IMR-90 (cell line): Measurements from ENCODE around the gene SFTPA1.

ENCODE experiments used
- BHLHE40 ChIP-seq: fragments of 150-350 bp; IDR thresholded peaks from 2 replicates; pipeline ENCODE4 v1.6.1; 2016; ENCODE audit warnings: mild to moderate bottlenecking, low read depth, low read length
- MXI1 ChIP-seq: IDR thresholded peaks from 2 replicates; pipeline ENCODE4 v1.6.1; 2012; ENCODE audit warnings: low read depth, mild to moderate bottlenecking, low read length, moderate library complexity, borderline replicate concordance
- POLR2A ChIP-seq: IDR thresholded peaks from 2 replicates; pipeline ENCODE4 v1.6.1; 2012; ENCODE audit warnings: mild to moderate bottlenecking, low read depth, low read length
- TF ChIP-seq, protein P1 (sequence below): conservative IDR thresholded peaks from 2 replicates; pipeline ENCODE4 v1.5.1; 2012; ENCODE audit warnings: mild to moderate bottlenecking, low read depth, low read length, improper control_type of control experiment

DNA sequence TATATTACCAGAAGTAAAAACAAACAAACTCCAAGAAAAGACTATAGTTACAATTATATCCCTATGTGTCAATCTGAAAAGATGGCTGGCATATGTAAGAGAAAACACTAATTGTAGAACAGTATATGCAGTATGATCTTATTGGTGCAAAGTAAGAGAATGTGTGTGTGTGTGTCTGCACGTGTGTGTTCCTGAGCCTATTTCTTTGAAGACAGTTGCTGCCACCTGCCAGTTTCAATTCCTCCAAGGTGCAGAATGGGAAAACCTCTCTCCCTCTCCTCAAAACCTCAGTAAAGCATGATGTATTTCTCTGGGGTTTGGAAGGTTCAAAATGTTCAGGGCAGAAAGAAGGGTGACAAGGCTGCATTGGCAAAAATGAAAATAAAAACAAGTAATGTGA lies 8.8 kb upstream of the SFTPA1 start:
- TF ChIP-seq, protein P1, sequence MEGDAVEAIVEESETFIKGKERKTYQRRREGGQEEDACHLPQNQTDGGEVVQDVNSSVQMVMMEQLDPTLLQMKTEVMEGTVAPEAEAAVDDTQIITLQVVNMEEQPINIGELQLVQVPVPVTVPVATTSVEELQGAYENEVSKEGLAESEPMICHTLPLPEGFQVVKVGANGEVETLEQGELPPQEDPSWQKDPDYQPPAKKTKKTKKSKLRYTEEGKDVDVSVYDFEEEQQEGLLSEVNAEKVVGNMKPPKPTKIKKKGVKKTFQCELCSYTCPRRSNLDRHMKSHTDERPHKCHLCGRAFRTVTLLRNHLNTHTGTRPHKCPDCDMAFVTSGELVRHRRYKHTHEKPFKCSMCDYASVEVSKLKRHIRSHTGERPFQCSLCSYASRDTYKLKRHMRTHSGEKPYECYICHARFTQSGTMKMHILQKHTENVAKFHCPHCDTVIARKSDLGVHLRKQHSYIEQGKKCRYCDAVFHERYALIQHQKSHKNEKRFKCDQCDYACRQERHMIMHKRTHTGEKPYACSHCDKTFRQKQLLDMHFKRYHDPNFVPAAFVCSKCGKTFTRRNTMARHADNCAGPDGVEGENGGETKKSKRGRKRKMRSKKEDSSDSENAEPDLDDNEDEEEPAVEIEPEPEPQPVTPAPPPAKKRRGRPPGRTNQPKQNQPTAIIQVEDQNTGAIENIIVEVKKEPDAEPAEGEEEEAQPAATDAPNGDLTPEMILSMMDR = no peak
- TF ChIP-seq BHLHE40 (no peak), MXI1 (no peak), POLR2A (no peak)
